Measurements from ENCODE around the gene C1orf198. TPM values are rescaled to one million over a fixed set of nuclear protein-coding genes. Genes with fewer than 3 reads are reported as not detected.

C1orf198 gene
- total RNA-seq, 1 donor from 2014 or later = 62.5 TPM

DNA sequence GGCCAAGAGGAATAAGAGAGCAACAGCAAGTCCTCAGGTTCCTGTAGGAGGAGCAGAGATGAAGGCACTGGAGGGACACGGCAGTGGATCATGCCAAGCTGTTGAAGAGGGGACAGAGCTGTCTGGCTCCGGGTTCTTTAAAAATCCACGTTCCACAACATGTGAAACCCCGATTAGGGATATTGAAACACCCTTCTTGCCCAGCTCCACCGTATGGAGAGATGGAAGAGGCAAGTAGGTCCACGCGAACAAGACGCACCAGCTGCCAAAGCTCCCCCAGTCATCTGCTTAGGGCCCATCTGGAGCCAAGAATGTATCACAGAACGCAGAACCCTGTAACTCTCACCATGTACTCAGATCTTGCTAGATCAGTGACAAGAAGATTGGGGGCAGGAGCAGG lies 3.9 kb downstream of the C1orf198 start:
- no peak for DNase-seq (ENCODE audit: extremely low spot score, unreplicated experiment)
- H3K4me1 Mint-ChIP-seq (ENCODE audit: unreplicated experiment) = peaks cover 46% of the 10 kb centered on the region
- H3K36me3 Mint-ChIP-seq = peaks cover 21% of the 10 kb centered on the region
- H3K27me3 Mint-ChIP-seq = no peaks in the 10 kb centered on the region
- TF ChIP-seq, protein P1, sequence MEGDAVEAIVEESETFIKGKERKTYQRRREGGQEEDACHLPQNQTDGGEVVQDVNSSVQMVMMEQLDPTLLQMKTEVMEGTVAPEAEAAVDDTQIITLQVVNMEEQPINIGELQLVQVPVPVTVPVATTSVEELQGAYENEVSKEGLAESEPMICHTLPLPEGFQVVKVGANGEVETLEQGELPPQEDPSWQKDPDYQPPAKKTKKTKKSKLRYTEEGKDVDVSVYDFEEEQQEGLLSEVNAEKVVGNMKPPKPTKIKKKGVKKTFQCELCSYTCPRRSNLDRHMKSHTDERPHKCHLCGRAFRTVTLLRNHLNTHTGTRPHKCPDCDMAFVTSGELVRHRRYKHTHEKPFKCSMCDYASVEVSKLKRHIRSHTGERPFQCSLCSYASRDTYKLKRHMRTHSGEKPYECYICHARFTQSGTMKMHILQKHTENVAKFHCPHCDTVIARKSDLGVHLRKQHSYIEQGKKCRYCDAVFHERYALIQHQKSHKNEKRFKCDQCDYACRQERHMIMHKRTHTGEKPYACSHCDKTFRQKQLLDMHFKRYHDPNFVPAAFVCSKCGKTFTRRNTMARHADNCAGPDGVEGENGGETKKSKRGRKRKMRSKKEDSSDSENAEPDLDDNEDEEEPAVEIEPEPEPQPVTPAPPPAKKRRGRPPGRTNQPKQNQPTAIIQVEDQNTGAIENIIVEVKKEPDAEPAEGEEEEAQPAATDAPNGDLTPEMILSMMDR (conservative IDR thresholded peaks at IDR 0.05) = no peak
- H3K27ac Mint-ChIP-seq = peak overlapping the region; percentile 40
- no peaks in the 10 kb centered on the region for H3K9me3 Mint-ChIP-seq
- peak overlapping the region; percentile 27 for H3K4me3 Mint-ChIP-seq

DNA sequence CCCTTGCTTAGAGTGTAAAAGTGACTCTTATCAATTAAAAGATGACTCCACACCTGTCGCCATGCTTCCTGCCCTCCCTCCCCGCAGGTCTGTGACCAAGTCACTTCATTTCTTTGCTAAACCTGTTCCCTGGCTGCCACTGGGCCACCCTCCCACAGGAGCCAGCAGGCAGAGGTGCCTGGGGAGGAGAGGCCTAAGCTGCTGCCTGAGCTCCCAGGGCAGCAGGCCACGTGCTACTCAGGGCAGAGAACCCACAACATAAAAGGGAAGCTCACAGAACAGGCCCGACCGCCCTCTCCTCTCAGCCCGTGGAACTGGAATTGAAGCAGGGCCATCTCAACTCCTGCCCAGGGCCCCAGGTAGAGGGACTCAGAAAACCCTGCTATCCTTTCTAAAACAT lies 4.9 kb downstream of the C1orf198 start:
- DNase-seq (ENCODE audit: extremely low spot score, unreplicated experiment) = no peak
- Mint-ChIP-seq H3K4me1 (ENCODE audit: unreplicated experiment) (peaks cover 51% of the 10 kb centered on the region), H3K4me3 (peak overlapping the region; percentile 72), H3K27me3 (no peaks in the 10 kb centered on the region), H3K9me3 (no peaks in the 10 kb centered on the region), H3K27ac (peak overlapping the region; percentile 92), H3K36me3 (peaks cover 21% of the 10 kb centered on the region)
- TF ChIP-seq, protein P1 (conservative IDR thresholded peaks at IDR 0.05) = no peak

DNA sequence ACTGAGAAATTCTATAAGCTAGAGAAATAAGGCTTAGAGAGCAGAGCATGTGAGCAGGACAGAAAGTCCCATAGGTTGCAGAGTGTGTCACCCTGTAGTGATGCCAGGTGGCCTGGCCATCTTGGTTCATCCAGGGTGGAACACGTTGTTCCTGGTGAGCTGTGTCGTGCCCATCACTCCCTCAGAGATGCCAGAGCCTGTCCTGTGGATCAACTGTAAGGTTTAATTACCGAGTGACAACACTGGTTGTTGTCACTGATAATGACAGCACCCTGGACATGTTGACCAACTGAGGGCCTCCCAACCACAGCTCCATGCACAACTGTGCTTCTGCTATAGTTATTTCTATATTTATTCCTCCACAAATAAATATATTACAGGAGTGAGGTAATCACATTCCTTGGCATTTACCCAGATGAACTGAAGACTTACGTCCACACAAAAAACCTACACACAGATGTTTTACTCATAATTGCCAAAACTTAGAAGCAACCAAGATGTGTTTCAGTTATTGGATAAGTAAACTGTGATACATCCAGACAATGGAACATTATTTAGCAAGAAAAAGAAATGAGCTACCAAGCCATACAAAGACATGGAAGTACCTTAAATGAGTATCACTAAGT lies 6.2 kb downstream of the C1orf198 start:
- H3K4me3 Mint-ChIP-seq = no peak overlapping the region
- H3K4me1 Mint-ChIP-seq (ENCODE audit: unreplicated experiment) = peaks cover 53% of the 10 kb centered on the region
- peak overlapping the region; percentile 92 for H3K27ac Mint-ChIP-seq
- TF ChIP-seq, protein P1 (conservative IDR thresholded peaks at IDR 0.05) = no peak
- DNase-seq (ENCODE audit: extremely low spot score, unreplicated experiment) = no peak
- H3K9me3 Mint-ChIP-seq = no peaks in the 10 kb centered on the region
- H3K27me3 Mint-ChIP-seq = no peaks in the 10 kb centered on the region
- peaks cover 25% of the 10 kb centered on the region for H3K36me3 Mint-ChIP-seq

DNA sequence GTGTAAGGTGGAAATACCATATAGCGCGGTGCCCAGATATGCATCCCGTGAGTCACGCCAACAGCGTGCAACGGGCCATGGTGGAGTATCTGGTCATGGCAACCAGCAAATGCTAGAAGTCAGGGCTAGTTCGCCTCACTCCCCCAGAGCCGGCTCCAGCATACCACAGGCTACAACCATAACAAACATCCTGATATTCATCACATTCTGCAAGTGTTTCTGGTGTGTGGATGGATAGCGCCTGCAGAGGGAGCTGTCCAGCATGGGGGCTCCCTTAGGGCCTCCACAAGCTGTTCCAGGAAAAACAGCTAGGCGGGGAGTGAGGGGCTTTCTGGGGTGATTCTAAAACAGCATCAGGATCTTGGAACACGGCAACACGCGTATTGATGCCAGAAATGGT lies 6.8 kb downstream of the C1orf198 start:
- no peaks in the 10 kb centered on the region for H3K9me3 Mint-ChIP-seq
- H3K36me3 Mint-ChIP-seq = peaks cover 29% of the 10 kb centered on the region
- no peak overlapping the region for H3K27ac Mint-ChIP-seq
- no peak for DNase-seq (ENCODE audit: extremely low spot score, unreplicated experiment)
- H3K4me1 Mint-ChIP-seq (ENCODE audit: unreplicated experiment) = peaks cover 52% of the 10 kb centered on the region
- no peak overlapping the region for H3K4me3 Mint-ChIP-seq
- TF ChIP-seq, protein P1 (conservative IDR thresholded peaks at IDR 0.05) = peak; percentile 30
- no peaks in the 10 kb centered on the region for H3K27me3 Mint-ChIP-seq

DNA sequence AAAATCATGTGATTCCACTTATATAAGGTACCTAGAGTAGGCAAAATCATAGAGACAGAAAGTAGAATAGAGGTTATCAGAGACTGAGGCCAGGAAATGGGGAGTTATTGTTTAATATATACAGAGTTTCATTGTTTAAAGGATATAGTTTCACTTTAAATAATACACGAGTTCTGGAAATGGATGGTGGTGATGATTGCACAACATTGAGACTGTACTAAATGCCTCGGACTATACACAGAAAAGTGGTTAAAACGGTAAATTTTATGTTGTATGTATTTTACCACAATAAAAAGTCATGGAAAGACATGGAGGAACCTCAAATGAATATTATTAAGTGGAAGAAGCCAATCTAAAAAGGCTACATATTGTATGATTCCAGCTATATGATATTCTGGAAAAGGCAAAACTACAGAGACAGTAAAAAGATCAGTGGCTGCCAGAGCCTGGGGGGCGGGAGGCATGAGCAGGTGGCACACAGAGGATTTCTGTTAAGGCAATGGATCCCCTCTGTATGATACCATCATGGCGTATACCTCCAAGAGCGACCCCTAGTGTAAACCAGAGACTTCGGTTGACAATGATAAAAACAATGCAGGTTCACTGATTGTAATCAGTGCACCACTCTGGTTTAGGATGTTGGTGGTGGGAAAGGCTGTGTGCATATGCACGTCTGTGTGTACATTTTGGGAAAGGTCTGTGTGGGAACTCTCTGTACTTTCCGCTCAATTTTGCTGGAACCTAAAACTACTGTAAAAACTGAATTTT lies 7.5 kb downstream of the C1orf198 start:
- H3K36me3 Mint-ChIP-seq = peaks cover 34% of the 10 kb centered on the region
- no peaks in the 10 kb centered on the region for H3K27me3 Mint-ChIP-seq
- H3K4me1 Mint-ChIP-seq (ENCODE audit: unreplicated experiment) = peaks cover 45% of the 10 kb centered on the region
- H3K9me3 Mint-ChIP-seq = no peaks in the 10 kb centered on the region
- no peak for DNase-seq (ENCODE audit: extremely low spot score, unreplicated experiment)
- TF ChIP-seq, protein P1 (conservative IDR thresholded peaks at IDR 0.05) = no peak
- H3K27ac Mint-ChIP-seq = no peak overlapping the region
- no peak overlapping the region for H3K4me3 Mint-ChIP-seq

Measured in type B pancreatic cell (in vitro differentiated cells).